H1 (cell line): ENCODE data around the gene IQCF2. TPM values are rescaled to one million over a fixed set of nuclear protein-coding genes. Genes with fewer than 3 reads are reported as not detected.
"Not testable (repeated sequence)": the region's sequence is repeated elsewhere in the genome, so short reads cannot be mapped to it uniquely, and the experiment has no call there.

Experiments used
- CTCF ChIA-PET: fragments of 300-600 bp; sonication (Branson Sonifier 250); formaldehyde crosslinking; loops from one replicate; lab custom pipeline; 2021; ENCODE audit not compliant: partially characterized antibody; lab: Charles Lee
- POLR2A ChIA-PET: fragments of 300-600 bp; sonication (Branson Sonifier 250); formaldehyde crosslinking; loops from one replicate; lab custom pipeline; 2021; ENCODE audit warnings: inconsistent platforms; ENCODE audit not compliant: partially characterized antibody; lab: Charles Lee
- DNase-seq, 2 experiments: peaks; one replicate each; pipeline versions ENCODE4 v3.0.0 to v3.0.0-alpha.2; 2010 to 2022; ENCODE audit warnings: low spot score in 2 of 2, low read depth in 1 of 2, mixed read lengths in 1 of 2
- FAIRE-seq: peaks from 2 replicates; lab custom pipeline; 2011; peaks lifted over from hg19 to GRCh38; lab: Jason Lieb, UNC
- H2AFZ ChIP-seq: 2 replicates; pipeline ENCODE4 v1.8.1; 2012; ENCODE audit warnings: low read length, inconsistent platforms
- H2AK5ac ChIP-seq: 2 replicates; pipeline ENCODE4 v1.6.1; 2013; ENCODE audit warnings: low read depth, low read length
- H2BK120ac ChIP-seq: replicated peaks from 2 replicates; pipeline ENCODE3; 2013; ENCODE audit warnings: low read depth, low read length, inconsistent platforms
- H2BK12ac ChIP-seq: 2 replicates; pipeline ENCODE4 v1.6.1; 2013; ENCODE audit warnings: low read depth, low read length
- H2BK15ac ChIP-seq: 2 replicates; pipeline ENCODE4 v1.6.1; 2013; ENCODE audit warnings: low read length
- H2BK20ac ChIP-seq: 2 replicates; pipeline ENCODE4 v1.6.1; 2013; ENCODE audit warnings: low read length
- H2BK5ac ChIP-seq: 2 replicates; pipeline ENCODE4 v1.6.1; 2013; ENCODE audit warnings: low read depth, low read length
- H3K14ac ChIP-seq: 2 replicates; pipeline ENCODE4 v1.6.1; 2013; ENCODE audit warnings: inconsistent platforms; ENCODE audit not compliant: insufficient read length
- H3K18ac ChIP-seq: 2 replicates; pipeline ENCODE4 v1.6.1; 2013; ENCODE audit warnings: low read length; ENCODE audit errors: extremely low read depth
- H3K23ac ChIP-seq: 2 replicates; pipeline ENCODE4 v1.6.1; 2013; ENCODE audit warnings: inconsistent platforms; ENCODE audit not compliant: insufficient read length
- H3K23me2 ChIP-seq: 2 replicates; pipeline ENCODE4 v1.6.1; 2013; ENCODE audit warnings: low read depth, low read length
- H3K27ac ChIP-seq: 2 replicates; pipeline ENCODE4 v1.6.1; 2011; ENCODE audit warnings: low read depth, low read length, inconsistent platforms
- H3K27me3 ChIP-seq, 4 experiments: replicated peaks in 1 of 4; 1 replicate in 1 of 4; 2 replicates in 3 of 4; pipeline versions ENCODE4 v1.6.1 to v1.8.1; 2011 to 2013; ENCODE audit warnings: low read length in 3 of 4, mild to moderate bottlenecking in 3 of 4, inconsistent platforms in 2 of 4, mixed read lengths in 2 of 4, moderate library complexity in 1 of 4; ENCODE audit not compliant: control insufficient read depth in 3 of 4, insufficient read depth in 3 of 4; ENCODE audit errors: extremely low read depth in 1 of 4
- H3K36me3 ChIP-seq, 4 experiments: 2 replicates each; pipeline versions ENCODE4 v1.6.1 to v1.8.1; 2011 to 2013; ENCODE audit warnings: mild to moderate bottlenecking in 4 of 4, low read length in 3 of 4, moderate library complexity in 2 of 4, control low read depth in 1 of 4, inconsistent platforms in 1 of 4; ENCODE audit not compliant: insufficient read depth in 4 of 4, control insufficient read depth in 2 of 4
- H3K4ac ChIP-seq: replicated peaks from 2 replicates; pipeline ENCODE3; 2013; ENCODE audit warnings: low read length, low read depth, mixed read lengths, inconsistent platforms; ENCODE audit not compliant: insufficient read length
- H3K4me1 ChIP-seq, 4 experiments: replicated peaks in 1 of 4; 1 replicate in 1 of 4; 2 replicates in 3 of 4; pipeline versions ENCODE4 v1.6.1 to v1.8.1; 2011 to 2013; ENCODE audit warnings: low read length in 3 of 4, inconsistent platforms in 2 of 4, mixed read lengths in 1 of 4; ENCODE audit not compliant: insufficient read depth in 4 of 4, control insufficient read depth in 3 of 4
- H3K4me2 ChIP-seq, 2 experiments: 2 replicates each; pipeline versions ENCODE4 v1.6.1 to v1.8.1; 2011 to 2013; ENCODE audit warnings: low read depth in 2 of 2, low read length in 2 of 2, control low read depth in 1 of 2, inconsistent platforms in 1 of 2, mild to moderate bottlenecking in 1 of 2; ENCODE audit not compliant: insufficient read depth in 1 of 2
- H3K4me3 ChIP-seq, 4 experiments: fragments of 200-600, 300-600 bp in 1 of 4; sonication (generic), shearing (Covaris generic), sonication (Bioruptor Twin) in 1 of 4; 2 replicates each; pipeline versions ENCODE4 v1.5.1 to v1.8.1; 2011 to 2016; ENCODE audit warnings: low read length in 4 of 4, low read depth in 3 of 4, control low read depth in 2 of 4, inconsistent platforms in 2 of 4, mild to moderate bottlenecking in 2 of 4, mixed read lengths in 1 of 4, moderate library complexity in 1 of 4; ENCODE audit not compliant: insufficient read depth in 2 of 4; ENCODE audit errors: extremely low read depth in 1 of 4
- H3K56ac ChIP-seq: replicated peaks from 2 replicates; pipeline ENCODE3; 2013; ENCODE audit warnings: low read depth, mild to moderate bottlenecking, mixed read lengths, low read length, inconsistent platforms; ENCODE audit not compliant: insufficient read length
- H3K79me1 ChIP-seq: 2 replicates; pipeline ENCODE4 v1.6.1; 2013; ENCODE audit warnings: low read depth, low read length, control low read depth
- H3K79me2 ChIP-seq, 2 experiments: 2 replicates each; pipeline versions ENCODE4 v1.6.1 to v1.8.1; 2012 to 2013; ENCODE audit warnings: low read length in 2 of 2, mild to moderate bottlenecking in 2 of 2, inconsistent platforms in 1 of 2; ENCODE audit not compliant: insufficient read depth in 2 of 2, control insufficient read depth in 1 of 2
- H3K9ac ChIP-seq, 4 experiments: replicated peaks in 1 of 4; 1 replicate in 1 of 4; 2 replicates in 3 of 4; pipeline versions ENCODE4 v1.6.1 to v1.8.1; 2011 to 2013; ENCODE audit warnings: low read depth in 3 of 4, low read length in 3 of 4, control low read depth in 2 of 4, mild to moderate bottlenecking in 2 of 4, moderate library complexity in 2 of 4, inconsistent platforms in 1 of 4; ENCODE audit errors: extremely low read depth in 1 of 4
- H3K9me3 ChIP-seq, 2 experiments: 2 replicates each; pipeline versions ENCODE4 v1.6.1 to v1.8.1; 2012 to 2013; ENCODE audit warnings: mild to moderate bottlenecking in 2 of 2, moderate library complexity in 2 of 2, control low read depth in 1 of 2, inconsistent platforms in 1 of 2, low read depth in 1 of 2, low read length in 1 of 2, mixed read lengths in 1 of 2; ENCODE audit not compliant: insufficient read depth in 2 of 2
- H4K20me1 ChIP-seq, 2 experiments: replicated peaks in 1 of 2; 2 replicates each; pipeline versions ENCODE3 to v1.8.1; 2011 to 2013; ENCODE audit warnings: inconsistent platforms in 2 of 2, low read length in 2 of 2, mild to moderate bottlenecking in 1 of 2; ENCODE audit not compliant: insufficient read depth in 2 of 2, control insufficient read depth in 1 of 2
- H4K5ac ChIP-seq: 2 replicates; pipeline ENCODE4 v1.6.1; 2013; ENCODE audit warnings: low read length, low read depth, mixed read lengths, inconsistent platforms; ENCODE audit not compliant: insufficient read length
- H4K8ac ChIP-seq: 2 replicates; pipeline ENCODE4 v1.8.0; 2013; ENCODE audit warnings: mild to moderate bottlenecking, moderate library complexity, low read length, inconsistent platforms; ENCODE audit not compliant: insufficient read depth; ENCODE audit errors: extremely low read depth
- H4K91ac ChIP-seq: replicated peaks from 2 replicates; pipeline ENCODE3; 2013; ENCODE audit warnings: low read length, mixed read lengths, inconsistent platforms; ENCODE audit not compliant: insufficient read length
- WGBS, 2 experiments: shearing (Covaris generic) in 1 of 2; methylation state at CpG; one replicate each; pipeline versions ENCODE4 v1.1.6 to v1.1.7; 2013 to 2015; ENCODE audit warnings: low lambda C conversion rate in 2 of 2, mixed read lengths in 2 of 2, inconsistent platforms in 1 of 2, low coverage in 1 of 2, missing lambda C conversion rate in 1 of 2; ENCODE audit not compliant: insufficient replicate concordance in 2 of 2, insufficient coverage in 1 of 2, insufficient read length in 1 of 2; ENCODE audit errors: extremely low coverage in 1 of 2, missing lambda C conversion rate in 1 of 2; 5-methylcytosine and 5-hydroxymethylcytosine counted together
- polyA plus RNA-seq, 7 experiments: library from polyadenylated mRNA; depleted of rRNA in 3 of 7; stranded (reverse) in 5 of 7; unstranded in 2 of 7; fragments of >200 nt in 5 of 7; fragments of 200-250 nt in 2 of 7; gene quantifications; 1 replicate in 5 of 7; 2 replicates in 1 of 7; 4 replicates in 1 of 7; pipeline versions ENCODE4 v1.2.1 to v1.2.3, GENCODE V29; 2011 to 2013; ENCODE audit warnings: missing spikeins in 2 of 7, mixed read lengths in 2 of 7
- total RNA-seq: library from RNA; stranded (reverse); fragmentation: NEBNext Ultra II Directional; extraction: Animal tissue kit (Norgen Biotek cat#: 25700); gene quantifications from 2 replicates; pipeline ENCODE4 v1.2.1, GENCODE V29; 2021

Gene IQCF2
- total and polyA plus RNA-seq, 2 of the 8 experiments (the other 6 are each of a cell fraction or from before 2014, with no cell fraction given): not detected

DNA sequence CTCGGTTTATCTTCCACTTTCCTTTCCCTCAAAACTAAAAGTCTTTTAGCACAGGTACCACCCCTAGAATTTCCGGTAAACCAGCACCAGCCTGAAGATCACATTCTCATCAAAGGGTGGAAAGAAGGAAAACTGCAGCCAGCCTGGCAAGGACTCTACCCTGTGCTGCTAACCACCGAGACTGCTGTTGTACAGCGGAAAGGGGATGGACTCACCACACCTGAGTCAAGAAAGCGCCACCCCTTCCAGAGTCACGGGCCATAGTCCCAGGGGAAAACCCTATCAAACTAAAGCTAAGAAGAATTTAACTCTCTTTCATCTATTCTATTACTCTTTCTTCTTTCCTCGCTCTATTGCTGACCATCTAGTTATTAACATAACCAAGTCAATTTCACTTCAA lies 38.6 kb downstream of the IQCF2 start:
- POLR2A ChIA-PET, H2BK120ac ChIP-seq, H4K20me1 ChIP-seq, H3K18ac ChIP-seq, H3K4me2 ChIP-seq, H4K5ac ChIP-seq, H4K8ac ChIP-seq, H3K79me2 ChIP-seq, H3K23ac ChIP-seq, H3K79me1 ChIP-seq, H3K56ac ChIP-seq, H2AFZ ChIP-seq, H2BK20ac ChIP-seq, H2BK5ac ChIP-seq, H2BK15ac ChIP-seq, H2AK5ac ChIP-seq, H3K9ac ChIP-seq, H3K14ac ChIP-seq, H3K27ac ChIP-seq, H3K9me3 ChIP-seq, DNase-seq, H2BK12ac ChIP-seq, H3K4me1 ChIP-seq, H3K27me3 ChIP-seq, H3K4ac ChIP-seq, H3K36me3 ChIP-seq, FAIRE-seq, H3K23me2 ChIP-seq, H4K91ac ChIP-seq, H3K4me3 ChIP-seq: not testable (repeated sequence)
- CTCF ChIA-PET: interaction anchor here (1.7 kb wide), 1 partner anchor 181 kb away, joined by 7 read pairs; no protein-coding TSS in a partner anchor
- WGBS, 2 experiments: 89% methylated on average over 7 of the region's 7 CpGs; no CpG with 5 or more reads in 1 of the 2 experiments

DNA sequence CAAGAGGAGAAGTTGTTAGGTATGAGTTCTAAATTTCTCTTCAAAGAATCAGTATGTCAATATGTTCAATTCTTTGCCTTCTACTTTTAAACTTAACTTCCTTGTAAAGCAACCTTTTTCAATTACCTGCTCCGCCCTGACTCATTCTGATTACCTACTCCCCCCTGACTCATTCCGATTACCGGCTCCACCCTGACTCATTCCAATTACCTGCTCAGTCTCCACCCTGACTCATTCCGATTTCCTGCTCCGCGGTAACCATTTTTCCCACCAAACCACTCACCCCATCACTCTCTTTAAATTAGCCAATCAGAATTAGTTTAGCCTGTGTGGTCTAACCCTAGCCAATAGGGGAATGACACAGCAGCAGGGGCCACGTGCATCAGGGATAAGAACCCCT lies 40.9 kb downstream of the IQCF2 start:
- H2BK15ac ChIP-seq, H4K8ac ChIP-seq, H3K4me3 ChIP-seq, H2BK20ac ChIP-seq, H2BK12ac ChIP-seq, H3K4ac ChIP-seq, H2BK5ac ChIP-seq, H4K5ac ChIP-seq, H2AK5ac ChIP-seq, H2BK120ac ChIP-seq, FAIRE-seq, H3K79me2 ChIP-seq, H2AFZ ChIP-seq, H3K23ac ChIP-seq, CTCF ChIA-PET, H3K56ac ChIP-seq, H3K4me1 ChIP-seq, H3K14ac ChIP-seq, H3K27me3 ChIP-seq, H4K91ac ChIP-seq, H3K79me1 ChIP-seq, DNase-seq, H3K36me3 ChIP-seq, H3K18ac ChIP-seq, H3K4me2 ChIP-seq, POLR2A ChIA-PET, H3K27ac ChIP-seq, H3K9ac ChIP-seq, H3K23me2 ChIP-seq, H4K20me1 ChIP-seq, H3K9me3 ChIP-seq: not testable (repeated sequence)
- 88% methylated on average over 7 of the region's 7 CpGs; no CpG with 5 or more reads in 1 of the 2 experiments for WGBS, 2 experiments
